Naive thymus-derived CD4-positive, alpha-beta T cell (primary cell): ENCODE measurements around the gene ZNF136. TPM values are rescaled to one million over a fixed set of nuclear protein-coding genes. Genes with fewer than 3 reads are reported as not detected.

ENCODE experiments used
- ATAC-seq: fragments of 150-1000 bp; cut with Tn5 transposase; 2 replicates; pipeline ENCODE4 v1.10.0; 2021; ENCODE audit warnings: mild to moderate bottlenecking, moderate library complexity
- CTCF ChIA-PET: fragments of 350-600 bp; sonication (Branson Sonifier 250); formaldehyde crosslinking; loops from one replicate; lab custom pipeline; 2021; ENCODE audit warnings: antibody characterized with exemption; lab: Charles Lee
- POLR2A ChIA-PET: fragments of 350-600 bp; sonication (Branson Sonifier 250); formaldehyde crosslinking; loops from one replicate; lab custom pipeline; 2021; ENCODE audit warnings: antibody characterized with exemption, inconsistent platforms; lab: Charles Lee
- DNase-seq, 9 donors: peaks; one replicate each; pipeline versions ENCODE4 v3.0.0 to v3.0.0-alpha.2; 2020 to 2022; ENCODE audit warnings: mixed read lengths in 1 of 9
- H3K27ac ChIP-seq: one replicate; pipeline ENCODE4 v1.7.0; 2013; ENCODE audit warnings: mild to moderate bottlenecking, low read depth, low read length, moderate library complexity
- H3K27me3 ChIP-seq, 2 donors: one replicate each; pipeline ENCODE4 v1.7.0; 2013; ENCODE audit warnings: low read length in 2 of 2, mild to moderate bottlenecking in 2 of 2, moderate library complexity in 2 of 2; ENCODE audit not compliant: control insufficient read depth in 2 of 2, insufficient read depth in 2 of 2
- H3K36me3 ChIP-seq, 3 experiments: 1 replicate in 2 of 3; 2 replicates in 1 of 3; pipeline ENCODE4 v1.7.0; 2013; ENCODE audit warnings: low read length in 3 of 3, mild to moderate bottlenecking in 3 of 3, moderate library complexity in 1 of 3; ENCODE audit not compliant: insufficient read depth in 3 of 3, control insufficient read depth in 2 of 3
- H3K4me1 ChIP-seq, 2 donors: one replicate each; pipeline ENCODE4 v1.7.0; 2013; ENCODE audit warnings: low read length in 2 of 2, mild to moderate bottlenecking in 2 of 2, moderate library complexity in 1 of 2; ENCODE audit not compliant: control insufficient read depth in 2 of 2, insufficient read depth in 2 of 2
- H3K4me3 ChIP-seq: 2 replicates; pipeline ENCODE4 v1.7.0; 2013; ENCODE audit warnings: mild to moderate bottlenecking, low read length
- H3K9me3 ChIP-seq, 3 experiments: 1 replicate in 2 of 3; 2 replicates in 1 of 3; pipeline ENCODE4 v1.7.0; 2013; ENCODE audit warnings: low read length in 3 of 3; ENCODE audit not compliant: control insufficient read depth in 2 of 3
- H3K27ac Mint-ChIP-seq, 9 donors: one replicate each; pipeline ENCODE4 v1.8.0; 2020 to 2022; ENCODE audit warnings: mixed read lengths in 9 of 9, mild to moderate bottlenecking in 8 of 9, moderate library complexity in 5 of 9, inconsistent platforms in 2 of 9
- H3K27me3 Mint-ChIP-seq, 5 donors: one replicate each; pipeline ENCODE4 v1.8.0; 2021 to 2022; ENCODE audit warnings: mixed read lengths in 5 of 5, mild to moderate bottlenecking in 1 of 5
- H3K36me3 Mint-ChIP-seq, 5 donors: one replicate each; pipeline ENCODE4 v1.8.0; 2020 to 2022; ENCODE audit warnings: mixed read lengths in 5 of 5, mild to moderate bottlenecking in 3 of 5, inconsistent platforms in 1 of 5
- H3K4me1 Mint-ChIP-seq, 7 donors: one replicate each; pipeline ENCODE4 v1.8.0; 2020 to 2022; ENCODE audit warnings: mixed read lengths in 7 of 7, mild to moderate bottlenecking in 3 of 7, inconsistent platforms in 1 of 7
- H3K4me3 Mint-ChIP-seq, 10 donors: one replicate each; pipeline ENCODE4 v1.8.0; 2020 to 2022; ENCODE audit warnings: mild to moderate bottlenecking in 10 of 10, mixed read lengths in 10 of 10, moderate library complexity in 6 of 10, inconsistent platforms in 2 of 10
- H3K9me3 Mint-ChIP-seq, 11 donors: one replicate each; pipeline ENCODE4 v1.8.0; 2020 to 2022; ENCODE audit warnings: mixed read lengths in 11 of 11, mild to moderate bottlenecking in 4 of 11, inconsistent platforms in 1 of 11, moderate library complexity in 1 of 11
- intact Hi-C, 2 donors: fragments of 100-400 bp; cut with micrococcal nuclease; formaldehyde crosslinking; loops; one replicate each; pipeline ENCODE4 v1.15.1; 2023
- polyA plus RNA-seq, 2 donors: library from polyadenylated mRNA; unstranded; fragments of 300-500 nt; fragmentation: Illumina TruSeq; gene quantifications; one replicate each; pipeline ENCODE4 v1.2.3, GENCODE V29; 2021
- total RNA-seq, 6 experiments: library from RNA in 5 of 6; stranded (reverse) in 5 of 6; gene quantifications; 1 replicate in 5 of 6; 2 replicates in 1 of 6; pipeline ENCODE4 v1.2.3 and lab custom pipeline; 2021 to 2026

Gene ZNF136
- total and polyA plus RNA-seq, 7 experiments from 2014 or later: 14.0 to 36.8 (median 23.9) TPM

DNA sequence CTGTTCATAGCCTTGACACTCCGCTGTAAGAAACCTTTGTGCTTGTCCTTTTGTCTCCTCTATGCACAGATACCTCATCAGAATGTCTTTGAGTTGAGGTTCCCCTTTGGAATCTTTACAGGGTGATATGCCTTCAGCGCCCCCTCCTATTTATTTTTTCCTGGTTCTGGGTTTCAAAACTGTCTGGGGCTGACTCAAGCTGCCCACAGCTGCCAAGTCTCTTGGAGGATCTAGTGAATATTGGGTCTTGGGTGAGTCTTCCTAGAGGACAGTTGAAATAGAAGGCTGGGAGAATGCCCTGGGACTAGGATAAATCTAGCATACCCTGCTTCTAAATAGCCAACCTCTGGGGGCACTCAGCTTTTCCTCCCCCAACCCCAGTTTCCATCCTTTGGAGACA is 930 bp downstream of the ZNF136 start:
- Histone ChIP-seq H3K27me3 (no peaks in the 10 kb centered on the region), H3K4me1 (peaks cover 7 to 15% of the 10 kb centered on the region in 2 donors), H3K36me3 (peaks cover 0 to 9% (median 0%) of the 10 kb centered on the region in 3 experiments), H3K27ac (peak overlapping the region; percentile 96), H3K9me3 (no peaks in the 10 kb centered on the region), H3K4me3 (peak overlapping the region; percentile 78)
- H3K36me3 Mint-ChIP-seq: peaks cover 0 to 28% (median 9%) of the 10 kb centered on the region in 5 donors
- no peaks in the 10 kb centered on the region for H3K27me3 Mint-ChIP-seq
- DNase-seq (no peak), ATAC-seq (no peak)
- H3K4me3 Mint-ChIP-seq: peak overlapping the region; percentile 88 to 100 (median 98)
- ChIA-PET POLR2A (interaction anchor here (1.1 to 2.7 kb wide), 5 partner anchors 23 to 629 kb away, joined by 3 to 26 read pairs (median 10); partner anchors contain the start of genes ZNF20, ZNF44, ZNF490 and ZNF563), CTCF (interaction anchor here (1.5 kb wide), 2 partner anchors 9 to 201 kb away, joined by 4 read pairs; partner anchors contain the start of gene ZNF442)
- H3K4me1 Mint-ChIP-seq: peaks cover 28 to 64% (median 49%) of the 10 kb centered on the region in 7 donors
- intact Hi-C loops: loop anchor here (1.0 to 2.0 kb wide), 8 partner anchors 23 to 387 kb away; partner anchors contain the start of genes ZNF20 (in 2 of the 2), ZNF564 (in 2 of the 2), ZNF44 (in 1 of the 2) and ZNF443 (in 1 of the 2)
- peaks cover 0 to 5% (median 0%) of the 10 kb centered on the region in 11 donors for H3K9me3 Mint-ChIP-seq
- peak overlapping the region; percentile 87 to 100 (median 94) for H3K27ac Mint-ChIP-seq

DNA sequence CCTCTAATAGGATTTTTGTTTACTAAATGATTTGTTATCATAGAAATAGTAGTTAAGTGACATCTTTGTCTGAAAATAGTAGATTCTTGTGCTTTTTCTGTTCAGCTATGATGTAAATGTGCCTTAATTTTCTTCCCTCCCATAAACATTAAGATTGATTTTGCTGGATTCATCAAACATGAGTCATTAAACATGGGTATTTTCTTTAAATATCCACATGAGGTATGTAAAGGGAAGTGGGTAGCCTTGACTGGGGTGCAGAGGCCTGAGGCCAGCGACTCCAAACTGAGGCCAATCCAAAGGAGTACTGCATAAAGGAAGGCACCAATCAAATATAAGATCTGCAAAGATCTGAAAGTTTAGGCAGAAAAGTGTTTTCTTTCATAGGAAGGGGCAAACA is 3.7 kb downstream of the ZNF136 start:
- no peaks in the 10 kb centered on the region for H3K27me3 Mint-ChIP-seq
- H3K27me3 ChIP-seq: no peaks in the 10 kb centered on the region
- H3K27ac Mint-ChIP-seq: peak overlapping the region in 7 of 9 donors; percentile 2 to 88 (median 77)
- H3K27ac ChIP-seq: peak overlapping the region; percentile 27
- peaks cover 30 to 71% (median 55%) of the 10 kb centered on the region in 7 donors for H3K4me1 Mint-ChIP-seq
- H3K4me3 ChIP-seq: no peak overlapping the region
- H3K9me3 ChIP-seq: no peaks in the 10 kb centered on the region
- ChIA-PET CTCF (no interaction called here), POLR2A (no interaction called here)
- peak overlapping the region in 5 of 10 donors; percentile 1 to 49 (median 33) for H3K4me3 Mint-ChIP-seq
- no peak for ATAC-seq
- peaks cover 6 to 49% (median 15%) of the 10 kb centered on the region in 5 donors for H3K36me3 Mint-ChIP-seq
- intact Hi-C loops: no loop called here
- H3K36me3 ChIP-seq: peaks cover 0 to 15% (median 5%) of the 10 kb centered on the region in 3 experiments
- H3K9me3 Mint-ChIP-seq: peaks cover 0 to 11% (median 0%) of the 10 kb centered on the region in 11 donors
- DNase-seq: no peak
- peaks cover 7 to 12% of the 10 kb centered on the region in 2 donors for H3K4me1 ChIP-seq

DNA sequence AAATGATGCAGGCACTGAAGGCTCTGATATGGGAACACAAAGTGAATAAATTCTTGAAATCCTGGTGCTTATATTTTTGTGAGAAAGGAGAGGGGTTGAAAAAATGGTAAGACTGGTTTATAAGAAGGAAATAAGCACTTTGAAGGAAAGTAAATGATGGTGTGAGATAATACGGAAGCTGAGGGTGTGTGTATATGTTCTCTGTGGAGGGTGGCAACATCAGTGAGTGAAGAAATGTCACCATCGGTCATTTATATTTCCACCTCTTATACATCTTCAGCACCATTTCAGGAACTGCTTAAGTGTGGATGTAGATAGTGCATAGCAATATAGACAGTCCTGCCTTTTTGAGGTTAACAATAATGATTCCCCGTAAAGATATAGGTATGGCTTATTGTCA is 17.5 kb downstream of the ZNF136 start:
- H3K27me3 ChIP-seq: no peaks in the 10 kb centered on the region
- no peaks in the 10 kb centered on the region for H3K4me1 ChIP-seq
- H3K27ac ChIP-seq: no peak overlapping the region
- peaks cover 3 to 61% (median 5%) of the 10 kb centered on the region in 3 experiments for H3K36me3 ChIP-seq
- ATAC-seq: no peak
- no peak for DNase-seq
- no peaks in the 10 kb centered on the region for H3K27me3 Mint-ChIP-seq
- H3K4me3 Mint-ChIP-seq: peak overlapping the region in 2 of 10 donors; percentile 32 to 52
- no peak overlapping the region for H3K4me3 ChIP-seq
- ChIA-PET CTCF (no interaction called here), POLR2A (no interaction called here)
- intact Hi-C loops: no loop called here
- peaks cover 0 to 34% (median 24%) of the 10 kb centered on the region in 7 donors for H3K4me1 Mint-ChIP-seq
- H3K9me3 ChIP-seq: peaks cover 9 to 49% (median 35%) of the 10 kb centered on the region in 3 experiments
- H3K9me3 Mint-ChIP-seq: peaks cover 0 to 75% (median 59%) of the 10 kb centered on the region in 11 donors
- H3K27ac Mint-ChIP-seq: peak overlapping the region in 2 of 9 donors; percentile 9 to 21
- peaks cover 24 to 80% (median 76%) of the 10 kb centered on the region in 5 donors for H3K36me3 Mint-ChIP-seq

DNA sequence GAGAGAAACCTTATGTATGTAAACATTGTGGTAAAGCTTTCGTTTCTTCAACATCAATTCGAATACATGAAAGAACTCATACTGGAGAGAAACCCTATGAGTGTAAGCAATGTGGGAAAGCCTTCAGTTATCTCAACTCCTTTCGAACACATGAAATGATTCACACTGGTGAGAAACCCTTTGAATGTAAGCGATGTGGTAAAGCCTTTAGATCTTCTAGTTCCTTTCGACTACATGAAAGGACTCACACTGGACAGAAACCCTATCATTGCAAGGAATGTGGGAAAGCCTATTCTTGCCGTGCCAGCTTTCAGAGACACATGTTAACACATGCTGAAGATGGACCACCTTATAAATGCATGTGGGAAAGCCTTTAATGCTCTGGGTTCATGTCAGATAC is 24.7 kb downstream of the ZNF136 start:
- Histone ChIP-seq H3K27me3 (no peaks in the 10 kb centered on the region), H3K36me3 (peaks cover 35 to 80% (median 44%) of the 10 kb centered on the region in 3 experiments), H3K27ac (no peak overlapping the region), H3K4me3 (peak overlapping the region; percentile 7), H3K4me1 (no peaks in the 10 kb centered on the region), H3K9me3 (peaks cover 32 to 96% (median 48%) of the 10 kb centered on the region in 3 experiments)
- H3K4me1 Mint-ChIP-seq: no peaks in the 10 kb centered on the region
- ChIA-PET POLR2A (no interaction called here), CTCF (no interaction called here)
- H3K27ac Mint-ChIP-seq: peak overlapping the region in 1 of 9 donors; percentile 25
- H3K4me3 Mint-ChIP-seq: no peak overlapping the region
- DNase-seq (peak in 1 of 9 donors; percentile 15), ATAC-seq (no peak)
- H3K27me3 Mint-ChIP-seq: no peaks in the 10 kb centered on the region
- intact Hi-C loops: no loop called here
- H3K36me3 Mint-ChIP-seq: peaks cover 44 to 88% (median 84%) of the 10 kb centered on the region in 5 donors
- H3K9me3 Mint-ChIP-seq: peaks cover 0 to 98% (median 75%) of the 10 kb centered on the region in 11 donors

DNA sequence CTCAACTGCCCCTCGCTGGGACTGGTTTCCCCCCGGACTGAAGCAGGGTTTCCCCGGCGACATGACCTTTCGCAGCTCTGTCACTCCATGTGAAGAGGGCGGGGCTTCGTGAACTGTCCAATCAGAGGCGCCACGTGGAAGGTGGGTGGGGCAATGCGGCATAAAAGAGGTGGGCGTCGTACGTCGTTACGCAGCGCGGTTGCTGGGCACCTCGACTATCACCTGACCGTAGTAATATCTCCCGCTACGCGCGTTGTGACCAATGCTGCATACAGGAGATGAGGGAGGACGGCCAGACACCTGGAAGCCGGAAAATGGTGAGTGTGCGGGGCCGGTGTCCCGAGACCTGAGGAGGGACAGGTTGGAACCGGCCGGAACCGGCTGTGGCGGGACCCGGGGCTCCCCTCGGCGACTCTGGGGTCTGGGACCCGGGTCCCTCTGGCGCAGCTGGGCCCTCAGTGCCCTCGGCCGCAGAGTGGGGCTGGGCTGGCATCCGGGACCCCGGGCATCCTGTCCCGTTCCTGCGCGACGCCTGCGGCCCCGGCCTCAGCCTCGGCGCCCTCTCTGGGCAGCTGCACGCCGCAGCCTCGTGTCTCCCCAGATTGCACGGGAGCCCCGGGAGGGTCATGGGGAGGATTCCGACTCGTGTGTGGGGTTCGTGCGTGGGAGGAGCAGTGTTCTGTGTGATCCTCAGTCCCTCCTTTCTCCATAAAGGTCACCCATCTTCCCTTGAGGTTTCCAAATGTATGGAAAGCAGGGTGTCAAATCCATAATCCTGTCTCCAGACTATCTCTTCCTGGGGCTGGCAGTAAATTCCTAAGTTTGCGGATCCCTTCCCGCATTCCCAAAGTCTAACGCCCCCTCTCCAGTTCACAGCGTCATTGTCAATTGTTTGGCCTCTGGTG is 32.2 kb downstream of the ZNF136 start:
- H3K4me3 Mint-ChIP-seq: peak overlapping the region; percentile 55 to 97 (median 86)
- peak overlapping the region; percentile 46 to 96 (median 84) for H3K27ac Mint-ChIP-seq
- CTCF ChIA-PET: interaction anchor here (0.7 kb wide), 1 partner anchor 32 kb away, joined by 3 read pairs; no protein-coding TSS in a partner anchor
- ATAC-seq: peak; percentile 97
- no peaks in the 10 kb centered on the region for H3K27me3 ChIP-seq
- H3K4me1 ChIP-seq: no peaks in the 10 kb centered on the region
- peak overlapping the region; percentile 68 for H3K27ac ChIP-seq
- peak; percentile 25 to 86 (median 73) for DNase-seq
- peaks cover 0 to 57% (median 13%) of the 10 kb centered on the region in 7 donors for H3K4me1 Mint-ChIP-seq
- peaks cover 2 to 16% (median 4%) of the 10 kb centered on the region in 3 experiments for H3K36me3 ChIP-seq
- H3K9me3 ChIP-seq: peaks cover 0 to 46% (median 1%) of the 10 kb centered on the region in 3 experiments
- H3K36me3 Mint-ChIP-seq: peaks cover 15 to 52% (median 40%) of the 10 kb centered on the region in 5 donors
- intact Hi-C loops: no loop called here
- H3K9me3 Mint-ChIP-seq: peaks cover 0 to 86% (median 50%) of the 10 kb centered on the region in 11 donors
- POLR2A ChIA-PET: interaction anchor here (1.9 kb wide), 1 partner anchor 138 kb away, joined by 4 read pairs; the partner anchor contains the start of gene ZNF563
- no peaks in the 10 kb centered on the region for H3K27me3 Mint-ChIP-seq
- peak overlapping the region; percentile 58 for H3K4me3 ChIP-seq

DNA sequence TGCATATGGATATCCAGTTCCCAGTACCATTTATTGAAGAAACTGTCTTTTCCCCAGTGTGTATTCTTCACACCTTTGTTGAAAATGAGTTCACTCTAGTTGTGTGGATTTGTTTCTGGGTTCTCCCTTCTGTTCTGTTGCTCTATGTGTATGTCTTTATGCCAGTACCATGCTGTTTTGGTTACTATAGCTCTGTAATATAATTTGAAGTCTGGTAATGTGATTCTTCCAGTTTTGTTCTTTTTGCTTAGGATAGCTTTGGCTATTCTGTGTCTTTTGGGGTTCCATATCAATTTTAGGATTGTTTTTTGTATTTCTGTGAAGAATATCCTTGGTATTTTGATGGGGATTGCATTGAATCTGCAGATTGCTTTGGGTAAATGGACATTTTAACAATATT is 35.2 kb downstream of the ZNF136 start:
- intact Hi-C loops: no loop called here
- ChIA-PET CTCF (interaction anchor here (0.7 kb wide), 1 partner anchor 107 kb away, joined by 3 read pairs; no protein-coding TSS in a partner anchor), POLR2A (no interaction called here)
- Mint-ChIP-seq H3K27ac (peak overlapping the region in 2 of 9 donors; percentile 28 to 41), H3K9me3 (peaks cover 0 to 64% (median 34%) of the 10 kb centered on the region in 11 donors), H3K4me1 (peaks cover 6 to 81% (median 23%) of the 10 kb centered on the region in 7 donors), H3K4me3 (peak overlapping the region in 5 of 10 donors; percentile 25 to 82 (median 51)), H3K27me3 (no peaks in the 10 kb centered on the region), H3K36me3 (peaks cover 9 to 38% (median 19%) of the 10 kb centered on the region in 5 donors)
- H3K27me3 ChIP-seq: no peaks in the 10 kb centered on the region
- no peaks in the 10 kb centered on the region for H3K4me1 ChIP-seq
- H3K9me3 ChIP-seq: peaks cover 0 to 19% (median 0%) of the 10 kb centered on the region in 3 experiments
- no peak overlapping the region for H3K27ac ChIP-seq
- H3K36me3 ChIP-seq: peaks cover 0 to 5% (median 0%) of the 10 kb centered on the region in 3 experiments
- DNase-seq (no peak), ATAC-seq (no peak)
- H3K4me3 ChIP-seq: no peak overlapping the region
